ENCODE results near the gene ADAR. TPM values are rescaled to one million over a fixed set of nuclear protein-coding genes. Genes with fewer than 3 reads are reported as not detected.
A peak's percentile ranks its signal among the peaks of the same experiment; 100 is the strongest.

Gene ADAR
- total and polyA plus RNA-seq, 3 experiments from 2014 or later, result 157 to 223 (median 223) TPM

GRCh38 chr1:154589780-154590179 is 18.2 kb downstream of the ADAR start:
- no peak overlapping the region for H3K4me3 ChIP-seq (ENCODE audit: low read length)
- H3K4me3 Mint-ChIP-seq, result no peak overlapping the region
- H3K36me3 ChIP-seq (ENCODE audit: insufficient read depth, low read length), result peaks cover 87% of the 10 kb centered on the region
- POLR2A ChIA-PET, result no interaction called here
- DNase-seq, result no peak
- no peaks in the 10 kb centered on the region for H3K9me3 Mint-ChIP-seq
- CTCF ChIA-PET, result no interaction called here
- no peaks in the 10 kb centered on the region for H3K27me3 Mint-ChIP-seq
- H3K9me3 ChIP-seq (ENCODE audit: low read length), result no peaks in the 10 kb centered on the region
- no peaks in the 10 kb centered on the region for H3K4me1 ChIP-seq (ENCODE audit: insufficient read depth, low read length)
- peaks cover 0 to 5% (median 4%) of the 10 kb centered on the region in 3 donors for H3K4me1 Mint-ChIP-seq
- H3K27ac ChIP-seq (ENCODE audit: low read depth, low read length), result no peak overlapping the region
- no peaks in the 10 kb centered on the region for H3K27me3 ChIP-seq (ENCODE audit: insufficient read depth, low read length, poor library complexity, severe bottlenecking)
- H3K27ac Mint-ChIP-seq, result peak overlapping the region in 2 of 8 donors; percentile 42 to 52
- H3K36me3 Mint-ChIP-seq, result peaks cover 21 to 98% (median 43%) of the 10 kb centered on the region in 3 donors

- Mint-ChIP-seq H3K9me3 (no peaks in the 10 kb centered on the region), H3K4me1 (no peaks in the 10 kb centered on the region), H3K27ac (peak overlapping the region in 2 of 8 donors; percentile 10 to 20), H3K36me3 (peaks cover 15 to 99% (median 38%) of the 10 kb centered on the region in 3 donors), H3K27me3 (peaks cover 0 to 1% of the 10 kb centered on the region in 2 donors), H3K4me3 (no peak overlapping the region)
- Histone ChIP-seq H3K9me3 (ENCODE audit: low read length) (no peaks in the 10 kb centered on the region), H3K36me3 (ENCODE audit: insufficient read depth, low read length) (peaks cover 99% of the 10 kb centered on the region), H3K4me3 (ENCODE audit: low read length) (no peak overlapping the region), H3K27me3 (ENCODE audit: insufficient read depth, low read length, poor library complexity, severe bottlenecking) (no peaks in the 10 kb centered on the region), H3K4me1 (ENCODE audit: insufficient read depth, low read length) (no peaks in the 10 kb centered on the region), H3K27ac (ENCODE audit: low read depth, low read length) (no peak overlapping the region)
- POLR2A ChIA-PET, result no interaction called here
- CTCF ChIA-PET, result no interaction called here
- DNase-seq, result no peak
Measured at GRCh38 chr1:154586641-154587040, 21.3 kb downstream of the ADAR start.

- Mint-ChIP-seq H3K27ac (peak overlapping the region in 2 of 8 donors; percentile 10 to 61), H3K9me3 (no peaks in the 10 kb centered on the region), H3K4me1 (no peaks in the 10 kb centered on the region), H3K27me3 (peaks cover 0 to 1% of the 10 kb centered on the region in 2 donors), H3K4me3 (no peak overlapping the region), H3K36me3 (peaks cover 15 to 98% (median 36%) of the 10 kb centered on the region in 3 donors)
- H3K4me1 ChIP-seq (ENCODE audit: insufficient read depth, low read length), result no peaks in the 10 kb centered on the region
- no peak for DNase-seq
- H3K9me3 ChIP-seq (ENCODE audit: low read length), result no peaks in the 10 kb centered on the region
- CTCF ChIA-PET, result no interaction called here
- H3K27me3 ChIP-seq (ENCODE audit: insufficient read depth, low read length, poor library complexity, severe bottlenecking), result no peaks in the 10 kb centered on the region
- POLR2A ChIA-PET, result no interaction called here
- peaks cover 94% of the 10 kb centered on the region for H3K36me3 ChIP-seq (ENCODE audit: insufficient read depth, low read length)
- no peak overlapping the region for H3K4me3 ChIP-seq (ENCODE audit: low read length)
- H3K27ac ChIP-seq (ENCODE audit: low read depth, low read length), result no peak overlapping the region
Measured at GRCh38 chr1:154586231-154586630, 21.8 kb downstream of the ADAR start.

- POLR2A ChIA-PET, result no interaction called here
- no peaks in the 10 kb centered on the region for H3K27me3 ChIP-seq (ENCODE audit: insufficient read depth, low read length, poor library complexity, severe bottlenecking)
- DNase-seq, result no peak
- peaks cover 89% of the 10 kb centered on the region for H3K36me3 ChIP-seq (ENCODE audit: insufficient read depth, low read length)
- Mint-ChIP-seq H3K27ac (peak overlapping the region in 2 of 8 donors; percentile 34 to 47), H3K36me3 (peaks cover 15 to 99% (median 37%) of the 10 kb centered on the region in 3 donors), H3K27me3 (peaks cover 0 to 1% of the 10 kb centered on the region in 2 donors), H3K4me1 (no peaks in the 10 kb centered on the region), H3K9me3 (no peaks in the 10 kb centered on the region), H3K4me3 (no peak overlapping the region)
- H3K4me1 ChIP-seq (ENCODE audit: insufficient read depth, low read length), result no peaks in the 10 kb centered on the region
- H3K9me3 ChIP-seq (ENCODE audit: low read length), result no peaks in the 10 kb centered on the region
- H3K27ac ChIP-seq (ENCODE audit: low read depth, low read length), result no peak overlapping the region
- no peak overlapping the region for H3K4me3 ChIP-seq (ENCODE audit: low read length)
- CTCF ChIA-PET, result interaction anchor here (0.5 kb wide), 1 partner anchor 552 kb away, joined by 3 read pairs; no protein-coding TSS in a partner anchor
Measured at GRCh38 chr1:154584267-154584994, 23.6 kb downstream of the ADAR start.

- Mint-ChIP-seq H3K36me3 (peaks cover 15 to 99% (median 37%) of the 10 kb centered on the region in 3 donors), H3K27ac (peak overlapping the region in 2 of 8 donors; percentile 24 to 34)
- DNase-seq, result no peak
Measured at GRCh38 chr1:154583773-154584172, 24.2 kb downstream of the ADAR start.

GRCh38 chr1:154582885-154583284 is 25.1 kb downstream of the ADAR start:
- Mint-ChIP-seq H3K27me3 (peaks cover 0 to 1% of the 10 kb centered on the region in 2 donors), H3K27ac (no peak overlapping the region), H3K4me1 (peaks cover 0 to 5% (median under 1%) of the 10 kb centered on the region in 3 donors), H3K4me3 (no peak overlapping the region), H3K9me3 (no peaks in the 10 kb centered on the region), H3K36me3 (peaks cover 15 to 97% (median 35%) of the 10 kb centered on the region in 3 donors)
- Histone ChIP-seq H3K27ac (ENCODE audit: low read depth, low read length) (no peak overlapping the region), H3K4me1 (ENCODE audit: insufficient read depth, low read length) (no peaks in the 10 kb centered on the region), H3K36me3 (ENCODE audit: insufficient read depth, low read length) (peaks cover 77% of the 10 kb centered on the region), H3K9me3 (ENCODE audit: low read length) (no peaks in the 10 kb centered on the region), H3K27me3 (ENCODE audit: insufficient read depth, low read length, poor library complexity, severe bottlenecking) (no peaks in the 10 kb centered on the region), H3K4me3 (ENCODE audit: low read length) (no peak overlapping the region)
- ChIA-PET POLR2A (no interaction called here), CTCF (interaction anchor here (0.8 kb wide), 1 partner anchor 9 kb away, joined by 3 read pairs; no protein-coding TSS in a partner anchor)
- DNase-seq, result no peak

More at GRCh38 chr1:154583773-154584172, 24.2 kb downstream of the ADAR start:
- Mint-ChIP-seq H3K27me3 (peaks cover 0 to 1% of the 10 kb centered on the region in 2 donors), H3K9me3 (no peaks in the 10 kb centered on the region), H3K4me3 (no peak overlapping the region), H3K4me1 (peaks cover 0 to 3% (median 0%) of the 10 kb centered on the region in 3 donors)
- no peak overlapping the region for H3K27ac ChIP-seq (ENCODE audit: low read depth, low read length)
- H3K4me1 ChIP-seq (ENCODE audit: insufficient read depth, low read length), result no peaks in the 10 kb centered on the region
- ChIA-PET POLR2A (no interaction called here), CTCF (interaction anchor here (0.5 kb wide), 1 partner anchor 552 kb away, joined by 3 read pairs; no protein-coding TSS in a partner anchor)
- H3K4me3 ChIP-seq (ENCODE audit: low read length), result no peak overlapping the region
- H3K9me3 ChIP-seq (ENCODE audit: low read length), result no peaks in the 10 kb centered on the region
- no peaks in the 10 kb centered on the region for H3K27me3 ChIP-seq (ENCODE audit: insufficient read depth, low read length, poor library complexity, severe bottlenecking)
- peaks cover 82% of the 10 kb centered on the region for H3K36me3 ChIP-seq (ENCODE audit: insufficient read depth, low read length)

GRCh38 chr1:154581766-154582165 is 26.2 kb downstream of the ADAR start:
- Histone ChIP-seq H3K4me1 (ENCODE audit: insufficient read depth, low read length) (no peaks in the 10 kb centered on the region), H3K36me3 (ENCODE audit: insufficient read depth, low read length) (peaks cover 66% of the 10 kb centered on the region), H3K27me3 (ENCODE audit: insufficient read depth, low read length, poor library complexity, severe bottlenecking) (no peaks in the 10 kb centered on the region), H3K27ac (ENCODE audit: low read depth, low read length) (no peak overlapping the region), H3K9me3 (ENCODE audit: low read length) (no peaks in the 10 kb centered on the region), H3K4me3 (ENCODE audit: low read length) (no peak overlapping the region)
- H3K36me3 Mint-ChIP-seq, result peaks cover 8 to 87% (median 31%) of the 10 kb centered on the region in 3 donors
- no peak overlapping the region for H3K4me3 Mint-ChIP-seq
- peaks cover 0 to 1% of the 10 kb centered on the region in 2 donors for H3K27me3 Mint-ChIP-seq
- peaks cover 0 to 5% (median 1%) of the 10 kb centered on the region in 3 donors for H3K4me1 Mint-ChIP-seq
- no peaks in the 10 kb centered on the region for H3K9me3 Mint-ChIP-seq
- CTCF ChIA-PET, result no interaction called here
- H3K27ac Mint-ChIP-seq, result peak overlapping the region in 2 of 8 donors; percentile 13 to 20
- DNase-seq, result no peak
- POLR2A ChIA-PET, result no interaction called here

- H3K4me1 ChIP-seq (ENCODE audit: insufficient read depth, low read length), result no peaks in the 10 kb centered on the region
- Mint-ChIP-seq H3K27me3 (peaks cover 0 to 3% of the 10 kb centered on the region in 2 donors), H3K9me3 (no peaks in the 10 kb centered on the region), H3K4me3 (no peak overlapping the region), H3K36me3 (peaks cover 0 to 63% (median 16%) of the 10 kb centered on the region in 3 donors), H3K4me1 (peaks cover 0 to 5% (median 1%) of the 10 kb centered on the region in 3 donors), H3K27ac (no peak overlapping the region)
- no peaks in the 10 kb centered on the region for H3K9me3 ChIP-seq (ENCODE audit: low read length)
- ChIA-PET POLR2A (no interaction called here), CTCF (interaction anchor here (2.6 kb wide), 1 partner anchor 19 kb away, joined by 9 read pairs; no protein-coding TSS in a partner anchor)
- DNase-seq, result no peak
- H3K4me3 ChIP-seq (ENCODE audit: low read length), result no peak overlapping the region
- no peak overlapping the region for H3K27ac ChIP-seq (ENCODE audit: low read depth, low read length)
- no peaks in the 10 kb centered on the region for H3K27me3 ChIP-seq (ENCODE audit: insufficient read depth, low read length, poor library complexity, severe bottlenecking)
- peaks cover 42% of the 10 kb centered on the region for H3K36me3 ChIP-seq (ENCODE audit: insufficient read depth, low read length)
Measured at GRCh38 chr1:154579374-154579773, 28.6 kb downstream of the ADAR start.
